Measurements from ENCODE around the gene NAA20. TPM values are rescaled to one million over a fixed set of nuclear protein-coding genes. Genes with fewer than 3 reads are reported as not detected.

Gene NAA20
- total RNA-seq, 1 donor from 2014 or later = 44.8 TPM

GRCh38 chr20:20073801-20074371 is 56.7 kb downstream of the NAA20 start:
- H3K27me3 Mint-ChIP-seq = peaks cover 16% of the 10 kb centered on the region
- intact Hi-C loops (cut with micrococcal nuclease) = no loop called here
- H3K36me3 Mint-ChIP-seq (ENCODE audit: low read depth) = no peaks in the 10 kb centered on the region
- H3K9me3 Mint-ChIP-seq = no peaks in the 10 kb centered on the region
- H3K4me1 Mint-ChIP-seq = no peaks in the 10 kb centered on the region
- ChIA-PET CTCF (no interaction called here), POLR2A (no interaction called here)
- no peak overlapping the region for H3K4me3 Mint-ChIP-seq
- no peak for DNase-seq
- H3K27ac Mint-ChIP-seq = no peak overlapping the region
- ATAC-seq (ENCODE audit: low read depth) = no peak
- no peak for TF ChIP-seq CTCF (IDR thresholded peaks at IDR 0.05)

- ATAC-seq (ENCODE audit: low read depth) (no peak), DNase-seq (no peak)
- Mint-ChIP-seq H3K9me3 (no peaks in the 10 kb centered on the region), H3K27me3 (peaks cover 16% of the 10 kb centered on the region), H3K27ac (no peak overlapping the region), H3K4me3 (no peak overlapping the region), H3K36me3 (ENCODE audit: low read depth) (no peaks in the 10 kb centered on the region), H3K4me1 (no peaks in the 10 kb centered on the region)
- no peak for TF ChIP-seq CTCF (IDR thresholded peaks at IDR 0.05)
- POLR2A ChIA-PET = no interaction called here
- CTCF ChIA-PET = no interaction called here
- intact Hi-C loops (cut with micrococcal nuclease) = no loop called here
Observed at GRCh38 chr20:20075032-20075431, 57.9 kb downstream of the NAA20 start.

- no peaks in the 10 kb centered on the region for H3K4me1 Mint-ChIP-seq
- ChIA-PET POLR2A (no interaction called here), CTCF (no interaction called here)
- no peaks in the 10 kb centered on the region for H3K9me3 Mint-ChIP-seq
- no peak overlapping the region for H3K27ac Mint-ChIP-seq
- TF ChIP-seq CTCF (IDR thresholded peaks at IDR 0.05) = no peak
- intact Hi-C loops (cut with micrococcal nuclease) = no loop called here
- DNase-seq = no peak
- no peak overlapping the region for H3K4me3 Mint-ChIP-seq
- H3K36me3 Mint-ChIP-seq (ENCODE audit: low read depth) = no peaks in the 10 kb centered on the region
- H3K27me3 Mint-ChIP-seq = peaks cover 15% of the 10 kb centered on the region
- ATAC-seq (ENCODE audit: low read depth) = no peak
Observed at GRCh38 chr20:20076297-20077065, 59.3 kb downstream of the NAA20 start.

- H3K9me3 Mint-ChIP-seq = no peaks in the 10 kb centered on the region
- no peaks in the 10 kb centered on the region for H3K4me1 Mint-ChIP-seq
- H3K36me3 Mint-ChIP-seq (ENCODE audit: low read depth) = no peaks in the 10 kb centered on the region
- ChIA-PET POLR2A (no interaction called here), CTCF (no interaction called here)
- ATAC-seq (ENCODE audit: low read depth) (no peak), DNase-seq (no peak)
- peaks cover 12% of the 10 kb centered on the region for H3K27me3 Mint-ChIP-seq
- no peak overlapping the region for H3K4me3 Mint-ChIP-seq
- intact Hi-C loops (cut with micrococcal nuclease) = no loop called here
- no peak for TF ChIP-seq CTCF (IDR thresholded peaks at IDR 0.05)
- no peak overlapping the region for H3K27ac Mint-ChIP-seq
Observed at GRCh38 chr20:20078041-20078440, 60.9 kb downstream of the NAA20 start.

GRCh38 chr20:20079102-20079784 is 62.1 kb downstream of the NAA20 start:
- no peak for TF ChIP-seq CTCF (IDR thresholded peaks at IDR 0.05)
- POLR2A ChIA-PET = no interaction called here
- CTCF ChIA-PET = no interaction called here
- DNase-seq (no peak), ATAC-seq (ENCODE audit: low read depth) (no peak)
- H3K4me1 Mint-ChIP-seq = peaks cover 2% of the 10 kb centered on the region
- H3K27me3 Mint-ChIP-seq = peaks cover 8% of the 10 kb centered on the region
- intact Hi-C loops (cut with micrococcal nuclease) = no loop called here
- no peak overlapping the region for H3K4me3 Mint-ChIP-seq
- H3K9me3 Mint-ChIP-seq = no peaks in the 10 kb centered on the region
- no peak overlapping the region for H3K27ac Mint-ChIP-seq
- H3K36me3 Mint-ChIP-seq (ENCODE audit: low read depth) = no peaks in the 10 kb centered on the region

Data from activated B cell treated with CpG ODN at 0.5 μM for 24 hours (primary cell).